ENCODE results near the gene PYCR2.

- TF ChIP-seq POLR2A (IDR thresholded peaks at IDR 0.05), result no peak
- TF ChIP-seq CTCF (IDR thresholded peaks at IDR 0.05), result no peak
- TF ChIP-seq POLR2AphosphoS5 (IDR thresholded peaks at IDR 0.05; ENCODE audit: insufficient read depth in 1 of 2, low read depth in 1 of 2), result no peak
Observed at GRCh38 chr1:225926551-225927113, 2.6 kb upstream of the PYCR2 start.

Data from vagina (tissue), 2 donors.